ENCODE data around the gene FAIM. TPM values are rescaled to one million over a fixed set of nuclear protein-coding genes. Genes with fewer than 3 reads are reported as not detected.
"Not testable (repeated sequence)": the region's sequence is repeated elsewhere in the genome, so short reads cannot be mapped to it uniquely, and the experiment has no call there.

The FAIM gene
- total RNA-seq, 2 donors from 2014 or later = 2.6 to 3.7 TPM

GRCh38 chr3:138569090-138569489 lies 39.5 kb upstream of the FAIM start:
- TF ChIP-seq, protein P1, sequence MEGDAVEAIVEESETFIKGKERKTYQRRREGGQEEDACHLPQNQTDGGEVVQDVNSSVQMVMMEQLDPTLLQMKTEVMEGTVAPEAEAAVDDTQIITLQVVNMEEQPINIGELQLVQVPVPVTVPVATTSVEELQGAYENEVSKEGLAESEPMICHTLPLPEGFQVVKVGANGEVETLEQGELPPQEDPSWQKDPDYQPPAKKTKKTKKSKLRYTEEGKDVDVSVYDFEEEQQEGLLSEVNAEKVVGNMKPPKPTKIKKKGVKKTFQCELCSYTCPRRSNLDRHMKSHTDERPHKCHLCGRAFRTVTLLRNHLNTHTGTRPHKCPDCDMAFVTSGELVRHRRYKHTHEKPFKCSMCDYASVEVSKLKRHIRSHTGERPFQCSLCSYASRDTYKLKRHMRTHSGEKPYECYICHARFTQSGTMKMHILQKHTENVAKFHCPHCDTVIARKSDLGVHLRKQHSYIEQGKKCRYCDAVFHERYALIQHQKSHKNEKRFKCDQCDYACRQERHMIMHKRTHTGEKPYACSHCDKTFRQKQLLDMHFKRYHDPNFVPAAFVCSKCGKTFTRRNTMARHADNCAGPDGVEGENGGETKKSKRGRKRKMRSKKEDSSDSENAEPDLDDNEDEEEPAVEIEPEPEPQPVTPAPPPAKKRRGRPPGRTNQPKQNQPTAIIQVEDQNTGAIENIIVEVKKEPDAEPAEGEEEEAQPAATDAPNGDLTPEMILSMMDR (IDR thresholded peaks at IDR 0.05) = no peak
- Histone ChIP-seq H3K4me1 (no peaks in the 10 kb centered on the region), H3K9me3 (peaks cover 0 to 10% of the 10 kb centered on the region in 2 donors), H3K27me3 (no peaks in the 10 kb centered on the region), H3K36me3 (peaks cover 8% of the 10 kb centered on the region), H3K4me3 (no peak overlapping the region), H3K27ac (no peak overlapping the region)
- no peak for DNase-seq (ENCODE audit: low spot score)

DNA sequence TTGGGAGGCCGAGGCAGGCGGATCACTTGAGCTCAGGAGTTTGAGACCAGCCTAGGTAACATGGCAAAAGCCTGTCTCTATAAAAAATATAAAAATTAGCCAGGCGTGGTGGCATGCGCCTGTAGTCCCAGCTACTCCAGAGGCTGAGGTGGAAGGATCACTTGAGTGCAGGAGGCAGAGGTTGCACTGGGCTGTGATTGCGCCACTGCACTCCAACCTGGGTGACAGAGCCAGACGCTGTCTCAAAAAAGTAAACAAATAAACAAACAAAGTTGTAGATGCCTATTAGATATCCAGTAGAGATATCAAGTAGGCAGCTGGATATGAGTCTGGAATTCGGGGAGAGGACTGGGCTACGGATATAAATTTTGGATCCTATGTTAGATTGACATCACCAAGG lies 38.9 kb upstream of the FAIM start:
- H3K4me3 ChIP-seq, H3K36me3 ChIP-seq: not testable (repeated sequence)

GRCh38 chr3:138573138-138573537 lies 35.4 kb upstream of the FAIM start:
- H3K27ac ChIP-seq = no peak overlapping the region
- TF ChIP-seq, protein P1 (IDR thresholded peaks at IDR 0.05) = no peak
- H3K9me3 ChIP-seq = peaks cover 0 to 12% of the 10 kb centered on the region in 2 donors
- H3K4me1 ChIP-seq = no peaks in the 10 kb centered on the region
- no peaks in the 10 kb centered on the region for H3K27me3 ChIP-seq
- DNase-seq (ENCODE audit: low spot score) = no peak
- H3K4me3 ChIP-seq = no peak overlapping the region
- peaks cover 8% of the 10 kb centered on the region for H3K36me3 ChIP-seq

More for the DNA sequence above, 38.9 kb upstream of the FAIM start:
- H3K4me1 ChIP-seq; H3K27ac ChIP-seq; DNase-seq (ENCODE audit: low spot score); H3K27me3 ChIP-seq: not testable (repeated sequence)
- H3K9me3 ChIP-seq = peaks cover 0 to 12% of the 10 kb centered on the region in 2 donors

DNA sequence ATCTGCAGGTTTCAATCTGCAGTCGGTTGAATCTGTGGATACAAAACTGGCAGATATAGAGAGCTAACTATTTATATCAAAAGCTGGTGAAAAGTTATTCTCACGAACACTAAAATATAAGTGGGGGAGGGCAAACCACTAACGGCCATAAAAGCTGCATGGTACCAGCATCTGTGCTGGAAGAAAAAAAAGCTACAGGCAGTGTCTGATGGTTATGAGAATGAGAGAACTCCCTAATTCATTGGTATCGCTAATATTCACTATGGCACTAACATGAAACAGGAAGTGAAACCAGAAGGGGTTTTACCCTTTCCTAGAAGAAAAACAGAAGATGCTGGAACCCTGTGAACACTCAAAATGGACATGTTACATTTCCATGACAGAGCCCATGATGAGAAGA lies 30.4 kb upstream of the FAIM start:
- Histone ChIP-seq H3K27ac (no peak overlapping the region), H3K36me3 (no peaks in the 10 kb centered on the region), H3K4me3 (no peak overlapping the region), H3K27me3 (no peaks in the 10 kb centered on the region), H3K9me3 (peaks cover 0 to 9% of the 10 kb centered on the region in 2 donors), H3K4me1 (no peaks in the 10 kb centered on the region)
- TF ChIP-seq, protein P1 (IDR thresholded peaks at IDR 0.05) = no peak
- DNase-seq (ENCODE audit: low spot score) = no peak

GRCh38 chr3:138578961-138579574 lies 29.5 kb upstream of the FAIM start:
- peaks cover 0 to 2% of the 10 kb centered on the region in 2 donors for H3K9me3 ChIP-seq
- H3K4me1 ChIP-seq = no peaks in the 10 kb centered on the region
- no peak overlapping the region for H3K27ac ChIP-seq
- no peaks in the 10 kb centered on the region for H3K36me3 ChIP-seq
- TF ChIP-seq, protein P1 (IDR thresholded peaks at IDR 0.05) = no peak
- no peak overlapping the region for H3K4me3 ChIP-seq
- no peaks in the 10 kb centered on the region for H3K27me3 ChIP-seq
- no peak for DNase-seq (ENCODE audit: low spot score)

GRCh38 chr3:138587374-138587773 lies 21.2 kb upstream of the FAIM start:
- no peak for DNase-seq (ENCODE audit: low spot score)
- H3K4me1 ChIP-seq = peaks cover 0 to 2% of the 10 kb centered on the region in 2 donors
- no peaks in the 10 kb centered on the region for H3K9me3 ChIP-seq
- no peak overlapping the region for H3K27ac ChIP-seq
- H3K4me3 ChIP-seq = no peak overlapping the region
- H3K27me3 ChIP-seq = no peaks in the 10 kb centered on the region
- TF ChIP-seq, protein P1 (IDR thresholded peaks at IDR 0.05) = no peak
- no peaks in the 10 kb centered on the region for H3K36me3 ChIP-seq

Measured in right atrium auricular region (tissue), 2 donors.